ENCODE data around the gene LRRC43.
"Not testable (repeated sequence)": the region's sequence is repeated elsewhere in the genome, so short reads cannot be mapped to it uniquely, and the experiment has no call there.

Gene LRRC43

GRCh38 chr12:122158700-122159285, 24.1 kb upstream of the LRRC43 start:
- no peak for DNase-seq

- no peak for DNase-seq
Measured at GRCh38 chr12:122159882-122160281, 23.0 kb upstream of the LRRC43 start.

GRCh38 chr12:122160761-122161160, 22.2 kb upstream of the LRRC43 start:
- no peak for DNase-seq

GRCh38 chr12:122161682-122162081, 21.2 kb upstream of the LRRC43 start:
- DNase-seq: no peak

- DNase-seq: no peak
Measured at GRCh38 chr12:122162976-122163375, 19.9 kb upstream of the LRRC43 start.

GRCh38 chr12:122166422-122167349, 16.2 kb upstream of the LRRC43 start:
- no peak for DNase-seq

- DNase-seq: no peak
Measured at GRCh38 chr12:122167356-122167925, 15.5 kb upstream of the LRRC43 start.

DNA sequence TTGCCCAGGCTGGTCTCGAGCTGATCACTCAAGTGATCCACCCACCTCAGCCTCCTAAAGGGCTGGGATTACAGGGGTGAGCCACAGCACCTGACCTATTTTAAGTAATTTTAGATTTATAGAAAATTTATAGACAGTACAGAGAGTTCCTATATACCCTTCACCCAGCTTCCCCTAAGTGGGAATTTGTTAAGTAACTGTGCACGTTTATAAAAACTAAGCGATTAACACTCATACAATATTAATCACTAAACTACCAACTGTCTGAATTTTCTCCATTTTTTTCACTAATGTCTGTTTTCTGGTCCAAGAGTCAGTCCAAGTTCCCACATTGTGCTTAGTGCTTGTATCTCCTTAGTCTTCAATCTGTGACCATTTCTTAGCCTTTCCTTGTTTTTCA, 14.4 kb upstream of the LRRC43 start:
- DNase-seq: no peak

DNA sequence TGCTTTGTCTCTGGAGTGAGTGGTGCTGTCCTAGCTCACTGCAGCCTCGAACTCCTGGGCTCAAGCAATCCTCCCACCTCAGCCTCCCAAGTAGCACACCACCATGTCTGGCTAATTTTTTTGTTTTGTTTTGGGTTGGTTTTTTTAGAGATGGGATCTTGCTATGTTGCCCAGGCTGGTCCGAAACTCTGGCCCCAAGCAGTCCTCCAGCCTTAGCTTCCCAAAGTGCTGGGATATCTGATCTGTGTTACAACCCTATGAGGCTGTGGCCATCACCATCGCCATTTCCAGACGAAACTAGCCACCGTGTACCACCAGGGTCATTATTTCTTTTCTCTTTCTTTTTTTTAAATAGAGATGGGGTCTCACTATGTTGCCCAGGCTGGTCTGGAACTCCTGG, 11.5 kb upstream of the LRRC43 start:
- DNase-seq: no peak

- DNase-seq: no peak
Measured at GRCh38 chr12:122172262-122172939, 10.5 kb upstream of the LRRC43 start.

- DNase-seq: no peak
Measured at GRCh38 chr12:122174155-122174845, 8.6 kb upstream of the LRRC43 start, which contains the start of gene IL31. Gene IL31, minus strand, starts transcription at chr12:122174221. Its CDS starts 49 bp downstream, at chr12:122174172.

GRCh38 chr12:122176473-122176872, 6.5 kb upstream of the LRRC43 start:
- DNase-seq: not testable (repeated sequence)

GRCh38 chr12:122183588-122183940, 641 bp downstream of the LRRC43 start:
- no peak for DNase-seq

- DNase-seq: no peak
Measured at GRCh38 chr12:122184517-122184916, 1.6 kb downstream of the LRRC43 start.

GRCh38 chr12:122185079-122185478, 2.2 kb downstream of the LRRC43 start:
- no peak for DNase-seq

DNA sequence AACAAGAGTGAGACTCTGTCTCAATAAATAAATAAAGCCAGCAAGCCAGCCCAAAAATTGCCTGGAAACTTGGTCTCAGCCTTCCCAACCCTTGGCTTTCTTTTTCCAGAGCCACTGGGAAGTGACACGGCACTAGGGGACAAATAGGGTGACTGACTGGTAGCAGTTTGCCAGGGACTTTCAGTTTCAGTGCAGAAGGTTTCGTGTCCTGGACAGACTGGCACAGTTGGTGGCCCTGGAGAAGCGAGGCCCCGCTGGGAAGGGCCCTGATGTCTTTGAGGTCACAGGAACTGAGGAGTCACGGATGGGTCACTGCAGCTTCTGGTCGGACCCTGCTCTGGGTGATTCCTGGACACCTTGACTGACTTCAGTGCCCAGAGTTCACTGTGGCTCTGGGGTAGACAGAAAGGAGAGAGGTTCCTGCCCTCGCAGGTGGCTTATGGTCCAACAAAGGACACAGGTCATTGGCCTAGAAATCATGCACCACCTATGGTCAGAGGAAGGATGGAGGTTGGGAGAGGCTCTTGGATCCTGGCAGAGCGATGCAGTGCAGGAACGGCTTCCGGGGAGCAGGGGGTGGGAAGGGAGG, 2.7 kb downstream of the LRRC43 start:
- DNase-seq: no peak

GRCh38 chr12:122187466-122187865, 4.5 kb downstream of the LRRC43 start:
- DNase-seq: no peak

DNA sequence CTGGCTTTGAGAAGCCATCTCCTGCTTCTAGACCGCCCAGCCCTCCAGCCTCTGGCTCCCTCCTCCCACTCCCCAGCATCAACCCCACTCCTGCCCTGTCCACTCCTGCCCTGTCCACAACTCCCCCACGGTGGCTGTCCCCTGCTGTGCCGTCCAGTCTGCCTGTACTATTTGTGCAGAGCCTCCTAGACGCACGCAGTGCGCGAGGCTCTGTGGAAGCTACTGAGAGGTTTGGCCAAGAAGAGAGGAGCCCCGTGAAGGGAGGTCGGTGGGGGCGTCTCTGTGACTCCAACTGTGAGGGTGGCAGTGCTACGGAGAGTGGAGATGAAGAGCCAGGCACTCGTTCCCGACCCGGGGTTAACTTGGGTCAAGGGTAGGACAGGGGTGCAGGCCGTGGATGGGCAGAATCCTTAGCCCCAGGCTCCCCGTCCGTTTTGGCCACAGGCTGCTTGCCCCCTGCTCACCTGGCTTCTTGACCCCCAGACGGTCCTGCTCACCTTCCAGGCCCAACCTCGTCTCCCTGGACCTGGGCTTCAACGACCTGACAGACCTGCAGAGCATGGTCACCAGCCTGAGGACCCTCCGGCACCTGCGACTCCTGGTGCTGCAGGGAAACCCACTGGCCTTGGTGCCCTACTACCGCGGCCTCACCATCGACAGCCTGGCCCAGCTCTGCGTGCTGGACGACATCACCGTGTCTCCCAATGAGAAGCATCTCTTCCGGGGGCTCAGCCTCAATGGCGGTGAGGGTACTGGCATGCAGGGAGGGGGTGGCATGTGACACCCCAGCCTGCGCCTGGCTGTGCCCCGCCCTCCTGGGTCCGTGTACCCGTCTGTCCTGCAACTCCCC, 6.9 kb downstream of the LRRC43 start:
- DNase-seq: no peak

DNA sequence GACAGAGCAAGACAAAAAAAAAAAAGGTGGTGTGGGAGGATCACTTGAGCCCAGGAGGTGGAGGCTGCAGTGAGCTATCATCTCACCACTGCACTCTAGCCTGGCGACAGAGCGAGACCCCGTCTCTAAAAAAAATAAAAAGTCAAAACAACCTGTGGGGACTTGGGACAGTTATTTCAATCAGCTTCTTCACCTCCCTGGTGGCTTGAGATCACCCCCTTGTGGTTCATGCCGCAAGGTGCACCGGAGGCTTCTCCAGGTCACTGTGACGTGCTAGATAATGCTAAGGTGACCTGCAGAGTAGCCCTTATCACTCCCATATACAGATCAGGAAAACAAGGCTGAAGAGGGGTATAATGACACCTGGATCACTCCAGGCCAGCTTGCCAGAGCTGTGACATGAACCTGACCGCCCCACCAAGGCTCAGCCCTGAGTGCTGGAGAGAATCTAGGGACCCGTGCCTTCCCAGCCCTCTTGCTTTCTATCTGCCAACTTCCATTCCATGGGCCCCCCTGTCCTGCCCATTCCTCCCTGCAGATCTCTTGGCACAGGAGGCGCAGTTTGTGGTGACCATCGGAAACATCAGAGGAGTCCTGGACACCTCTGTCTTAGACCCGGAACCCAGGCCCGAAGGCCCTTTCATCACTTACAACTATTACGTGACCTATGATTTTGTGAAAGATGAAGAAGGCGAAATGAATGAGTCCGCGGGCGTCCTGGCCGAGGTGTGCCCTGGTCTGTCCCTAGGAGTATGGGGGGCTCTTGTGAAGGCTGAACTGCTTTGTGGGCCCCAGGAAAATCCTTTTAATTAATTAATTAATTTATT, 8.1 kb downstream of the LRRC43 start:
- peak; percentile 53 to 65 for DNase-seq

GRCh38 chr12:122192441-122192840, 9.5 kb downstream of the LRRC43 start:
- no peak for DNase-seq
